ENCODE measurements around the gene SRC.

Gene SRC

DNA sequence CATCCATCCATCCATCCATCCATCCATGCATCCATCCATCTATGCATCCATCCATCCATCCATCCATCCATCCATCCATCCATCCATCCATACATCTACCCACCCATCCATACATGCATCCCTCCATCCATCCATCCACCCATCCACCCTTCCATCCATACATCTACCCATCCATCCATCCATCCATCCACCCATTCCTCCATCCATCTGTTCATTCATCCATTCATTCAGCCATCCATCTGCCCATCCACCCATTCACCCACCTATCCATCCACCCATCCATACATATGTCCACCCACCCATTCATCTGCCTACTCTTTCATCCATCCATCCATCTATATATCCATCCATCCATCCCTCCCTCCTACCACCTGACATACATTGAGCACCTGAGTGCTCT lies 104.4 kb downstream of the SRC start:
- H3K27ac ChIP-seq (ENCODE audit: low read depth, low read length), result no peak overlapping the region
- no peaks in the 10 kb centered on the region for H3K27me3 ChIP-seq (ENCODE audit: low read length)
- no peaks in the 10 kb centered on the region for H3K79me2 ChIP-seq (ENCODE audit: insufficient read depth, low read length)
- H3K9me3 ChIP-seq (ENCODE audit: insufficient read depth, low read length), result no peaks in the 10 kb centered on the region
- no peaks in the 10 kb centered on the region for H3K9me2 ChIP-seq (replicated peaks; ENCODE audit: insufficient read depth, low read length)
- TF ChIP-seq, protein P1, sequence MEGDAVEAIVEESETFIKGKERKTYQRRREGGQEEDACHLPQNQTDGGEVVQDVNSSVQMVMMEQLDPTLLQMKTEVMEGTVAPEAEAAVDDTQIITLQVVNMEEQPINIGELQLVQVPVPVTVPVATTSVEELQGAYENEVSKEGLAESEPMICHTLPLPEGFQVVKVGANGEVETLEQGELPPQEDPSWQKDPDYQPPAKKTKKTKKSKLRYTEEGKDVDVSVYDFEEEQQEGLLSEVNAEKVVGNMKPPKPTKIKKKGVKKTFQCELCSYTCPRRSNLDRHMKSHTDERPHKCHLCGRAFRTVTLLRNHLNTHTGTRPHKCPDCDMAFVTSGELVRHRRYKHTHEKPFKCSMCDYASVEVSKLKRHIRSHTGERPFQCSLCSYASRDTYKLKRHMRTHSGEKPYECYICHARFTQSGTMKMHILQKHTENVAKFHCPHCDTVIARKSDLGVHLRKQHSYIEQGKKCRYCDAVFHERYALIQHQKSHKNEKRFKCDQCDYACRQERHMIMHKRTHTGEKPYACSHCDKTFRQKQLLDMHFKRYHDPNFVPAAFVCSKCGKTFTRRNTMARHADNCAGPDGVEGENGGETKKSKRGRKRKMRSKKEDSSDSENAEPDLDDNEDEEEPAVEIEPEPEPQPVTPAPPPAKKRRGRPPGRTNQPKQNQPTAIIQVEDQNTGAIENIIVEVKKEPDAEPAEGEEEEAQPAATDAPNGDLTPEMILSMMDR (IDR thresholded peaks at IDR 0.05; ENCODE audit: insufficient read depth, low read length, poor library complexity, severe bottlenecking), result no peak
- TF ChIP-seq EZH2phosphoT487 (conservative IDR thresholded peaks at IDR 0.05; ENCODE audit: low read length), result no peak
- no peak overlapping the region for H3K4me3 ChIP-seq (ENCODE audit: insufficient read depth, low read length, poor library complexity, severe bottlenecking)
- H4K20me1 ChIP-seq (ENCODE audit: low read depth, low read length), result no peaks in the 10 kb centered on the region
- H3K4me2 ChIP-seq (ENCODE audit: low read depth, low read length, poor library complexity, severe bottlenecking), result no peak overlapping the region
- H3K9ac ChIP-seq (ENCODE audit: low read length), result no peak overlapping the region
- no peak overlapping the region for H2AFZ ChIP-seq (ENCODE audit: low read depth, low read length, severe bottlenecking)
- no peaks in the 10 kb centered on the region for H3F3A ChIP-seq (ENCODE audit: insufficient read depth)
- H3K36me3 ChIP-seq (ENCODE audit: low read length), result no peaks in the 10 kb centered on the region

DNA sequence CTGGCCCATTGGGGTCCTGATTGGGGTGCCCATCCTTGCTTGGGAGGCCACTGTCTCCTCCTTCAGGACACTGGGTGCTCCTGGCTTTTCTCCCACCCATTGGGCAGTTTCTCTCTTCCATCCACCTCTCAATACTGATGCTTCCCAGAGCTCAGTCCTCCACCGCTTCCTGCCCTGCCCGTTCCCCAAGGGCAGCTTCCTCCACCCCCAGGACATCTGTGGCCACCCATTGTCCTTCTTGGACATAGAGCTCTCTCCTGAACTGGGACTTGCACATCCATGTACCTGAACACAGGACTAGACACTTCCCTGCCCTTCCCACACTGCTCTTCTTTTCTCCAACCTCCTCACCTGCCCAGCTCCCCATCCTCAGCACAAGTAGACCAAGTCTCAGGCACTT lies 105.7 kb downstream of the SRC start:
- H4K20me1 ChIP-seq (ENCODE audit: low read depth, low read length), result no peaks in the 10 kb centered on the region
- H3K9me2 ChIP-seq (replicated peaks; ENCODE audit: insufficient read depth, low read length), result no peaks in the 10 kb centered on the region
- no peak for TF ChIP-seq EZH2phosphoT487 (conservative IDR thresholded peaks at IDR 0.05; ENCODE audit: low read length)
- TF ChIP-seq, protein P1 (IDR thresholded peaks at IDR 0.05; ENCODE audit: insufficient read depth, low read length, poor library complexity, severe bottlenecking), result no peak
- H3F3A ChIP-seq (ENCODE audit: insufficient read depth), result no peaks in the 10 kb centered on the region
- H3K36me3 ChIP-seq (ENCODE audit: low read length), result no peaks in the 10 kb centered on the region
- H2AFZ ChIP-seq (ENCODE audit: low read depth, low read length, severe bottlenecking), result no peak overlapping the region
- H3K9ac ChIP-seq (ENCODE audit: low read length), result no peak overlapping the region
- no peaks in the 10 kb centered on the region for H3K9me3 ChIP-seq (ENCODE audit: insufficient read depth, low read length)
- H3K27ac ChIP-seq (ENCODE audit: low read depth, low read length), result no peak overlapping the region
- no peak overlapping the region for H3K4me3 ChIP-seq (ENCODE audit: insufficient read depth, low read length, poor library complexity, severe bottlenecking)
- no peaks in the 10 kb centered on the region for H3K27me3 ChIP-seq (ENCODE audit: low read length)
- H3K4me2 ChIP-seq (ENCODE audit: low read depth, low read length, poor library complexity, severe bottlenecking), result no peak overlapping the region
- no peaks in the 10 kb centered on the region for H3K79me2 ChIP-seq (ENCODE audit: insufficient read depth, low read length)

DNA sequence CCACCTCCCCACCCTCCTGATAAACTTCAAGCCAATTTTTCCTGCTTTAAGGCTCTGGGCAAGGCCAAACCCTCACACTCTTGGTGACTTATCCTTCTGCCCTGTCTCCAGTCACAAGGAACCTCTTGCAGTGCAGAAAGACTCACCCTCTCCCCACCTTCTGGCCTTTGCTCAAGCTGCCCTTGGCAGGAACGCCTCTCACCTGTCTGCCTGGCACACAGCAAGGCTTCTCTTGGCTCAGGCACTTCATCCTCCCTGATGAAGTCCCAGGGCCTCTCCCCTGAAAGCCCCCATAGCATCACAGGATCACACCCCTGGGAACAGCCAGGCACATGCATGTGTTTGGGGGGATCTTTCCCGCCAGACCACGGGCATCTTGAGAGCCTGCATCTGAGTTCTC lies 106.3 kb downstream of the SRC start:
- no peaks in the 10 kb centered on the region for H3F3A ChIP-seq (ENCODE audit: insufficient read depth)
- no peak for TF ChIP-seq EZH2phosphoT487 (conservative IDR thresholded peaks at IDR 0.05; ENCODE audit: low read length)
- TF ChIP-seq, protein P1 (IDR thresholded peaks at IDR 0.05; ENCODE audit: insufficient read depth, low read length, poor library complexity, severe bottlenecking), result no peak
- H3K4me3 ChIP-seq (ENCODE audit: insufficient read depth, low read length, poor library complexity, severe bottlenecking), result no peak overlapping the region
- no peaks in the 10 kb centered on the region for H3K9me2 ChIP-seq (replicated peaks; ENCODE audit: insufficient read depth, low read length)
- H3K9ac ChIP-seq (ENCODE audit: low read length), result no peak overlapping the region
- no peaks in the 10 kb centered on the region for H4K20me1 ChIP-seq (ENCODE audit: low read depth, low read length)
- no peaks in the 10 kb centered on the region for H3K9me3 ChIP-seq (ENCODE audit: insufficient read depth, low read length)
- H3K27ac ChIP-seq (ENCODE audit: low read depth, low read length), result no peak overlapping the region
- H2AFZ ChIP-seq (ENCODE audit: low read depth, low read length, severe bottlenecking), result no peak overlapping the region
- no peaks in the 10 kb centered on the region for H3K79me2 ChIP-seq (ENCODE audit: insufficient read depth, low read length)
- H3K36me3 ChIP-seq (ENCODE audit: low read length), result no peaks in the 10 kb centered on the region
- H3K4me2 ChIP-seq (ENCODE audit: low read depth, low read length, poor library complexity, severe bottlenecking), result no peak overlapping the region
- H3K27me3 ChIP-seq (ENCODE audit: low read length), result no peaks in the 10 kb centered on the region

All from SU-DHL-6 (cell line).